B cell (primary cell): ENCODE results near the gene CTDP1. TPM values are rescaled to one million over a fixed set of nuclear protein-coding genes. Genes with fewer than 3 reads are reported as not detected.
A peak's percentile ranks its signal among the peaks of the same experiment; 100 is the strongest.

ENCODE experiments used
- ATAC-seq: fragments of 200-7000 bp; cut with Tn5 transposase; one replicate; pipeline ENCODE4 v1.10.0; 2021; ENCODE audit warnings: low read depth, mild to moderate bottlenecking, moderate number of reproducible peaks, moderate library complexity
- CTCF ChIA-PET: fragments of 350-600 bp; sonication (Branson Sonifier 250); formaldehyde crosslinking; loops from one replicate; lab custom pipeline; 2021; ENCODE audit warnings: antibody characterized with exemption, inconsistent platforms; lab: Charles Lee
- POLR2A ChIA-PET: fragments of 350-600 bp; sonication (Branson Sonifier 250); formaldehyde crosslinking; loops from one replicate; lab custom pipeline; 2021; ENCODE audit warnings: antibody characterized with exemption; lab: Charles Lee
- DNase-seq: peaks from one replicate; pipeline ENCODE4 v3.0.0; 2013
- H2AFZ ChIP-seq: 2 replicates; pipeline ENCODE4 v1.6.1; 2012; ENCODE audit warnings: mild to moderate bottlenecking, low read depth, low read length; ENCODE audit not compliant: insufficient read depth, poor library complexity, severe bottlenecking
- H3K27ac ChIP-seq, 2 donors: 1 replicate in 1 of 2; 2 replicates in 1 of 2; pipeline ENCODE4 v1.5.1; 2012 to 2013; ENCODE audit warnings: low read length in 2 of 2, mild to moderate bottlenecking in 2 of 2, moderate library complexity in 1 of 2
- H3K27me3 ChIP-seq, 4 experiments: fragments of 200-600 bp in 1 of 4; sonication (generic) in 1 of 4; replicated peaks in 1 of 4; 1 replicate in 2 of 4; 2 replicates in 2 of 4; pipeline versions ENCODE4 v1.6.1 to v1.7.0; 2013 to 2016; ENCODE audit warnings: low read length in 3 of 4, mild to moderate bottlenecking in 2 of 4, mixed read lengths in 1 of 4, moderate library complexity in 1 of 4; ENCODE audit not compliant: insufficient read depth in 4 of 4, control insufficient read depth in 3 of 4; ENCODE audit errors: control extremely low read depth in 1 of 4
- H3K36me3 ChIP-seq, 2 experiments: replicated peaks in 1 of 2; 1 replicate in 1 of 2; 2 replicates in 1 of 2; pipeline versions ENCODE4 v1.6.1 to v1.7.1; 2013; ENCODE audit warnings: low read length in 1 of 2; ENCODE audit not compliant: insufficient read depth in 2 of 2, control insufficient read depth in 1 of 2; ENCODE audit errors: control extremely low read depth in 1 of 2, extremely low read depth in 1 of 2
- H3K4me1 ChIP-seq, 2 donors: fragments of 200-600 bp in 1 of 2; sonication (generic) in 1 of 2; 1 replicate in 1 of 2; 2 replicates in 1 of 2; pipeline versions ENCODE4 v1.5.1 to v1.6.1; 2013 to 2017; ENCODE audit warnings: low read length in 2 of 2; ENCODE audit not compliant: control insufficient read depth in 2 of 2, insufficient read depth in 2 of 2
- H3K4me2 ChIP-seq: replicated peaks from 2 replicates; pipeline ENCODE3; 2012; ENCODE audit warnings: mild to moderate bottlenecking, low read depth, low read length; ENCODE audit not compliant: poor library complexity, severe bottlenecking
- H3K4me3 ChIP-seq, 5 experiments: fragments of 200-600 bp in 1 of 5; sonication (generic) in 1 of 5; 1 replicate in 3 of 5; 2 replicates in 2 of 5; pipeline versions ENCODE4 v1.5.1 to v1.7.0; 2011 to 2016; ENCODE audit warnings: low read length in 4 of 5, mild to moderate bottlenecking in 4 of 5, low read depth in 2 of 5, control low read depth in 1 of 5, moderate library complexity in 1 of 5; ENCODE audit not compliant: insufficient read depth in 1 of 5; ENCODE audit errors: control extremely low read depth in 1 of 5, extremely low read depth in 1 of 5
- H3K79me2 ChIP-seq: fragments of 200-600 bp; sonication (generic); one replicate; pipeline ENCODE4 v1.6.0; 2016; ENCODE audit warnings: low read length; ENCODE audit not compliant: control insufficient read depth, insufficient read depth
- H3K9ac ChIP-seq: fragments of 200-600 bp; sonication (generic); 2 replicates; pipeline ENCODE4 v1.6.1; 2017; ENCODE audit warnings: mild to moderate bottlenecking, low read length, moderate library complexity
- H3K9me3 ChIP-seq, 3 donors: one replicate each; pipeline versions ENCODE4 v1.6.1 to v1.7.1; 2013; ENCODE audit warnings: low read length in 2 of 3; ENCODE audit not compliant: control insufficient read depth in 2 of 3, insufficient read depth in 1 of 3; ENCODE audit errors: control extremely low read depth in 1 of 3
- H4K20me1 ChIP-seq: 2 replicates; pipeline ENCODE4 v1.6.0; 2012; ENCODE audit warnings: mild to moderate bottlenecking, low read length; ENCODE audit not compliant: insufficient read depth, control insufficient read depth, poor library complexity, severe bottlenecking
- H3K27ac Mint-ChIP-seq: one replicate; pipeline ENCODE4 v1.8.0; 2021; ENCODE audit warnings: mixed read lengths
- H3K27me3 Mint-ChIP-seq: one replicate; pipeline ENCODE4 v1.8.0; 2021; ENCODE audit warnings: mixed read lengths
- H3K4me1 Mint-ChIP-seq: one replicate; pipeline ENCODE4 v1.8.0; 2021; ENCODE audit warnings: mixed read lengths
- H3K4me3 Mint-ChIP-seq: one replicate; pipeline ENCODE4 v1.8.0; 2021; ENCODE audit warnings: mixed read lengths
- H3K9me3 Mint-ChIP-seq: one replicate; pipeline ENCODE4 v1.8.0; 2022; ENCODE audit warnings: mixed read lengths; ENCODE audit not compliant: insufficient read depth
- EZH2 ChIP-seq: IDR thresholded peaks from 2 replicates; pipeline ENCODE4 v1.6.1; 2012; ENCODE audit warnings: borderline replicate concordance, low read depth, mild to moderate bottlenecking, moderate library complexity, low read length; ENCODE audit not compliant: insufficient read depth, poor library complexity, severe bottlenecking
- WGBS: methylation state at CpG from one replicate; pipeline ENCODE4 v1.1.5; 2013; ENCODE audit warnings: missing lambda C conversion rate; ENCODE audit not compliant: insufficient coverage; 5-methylcytosine and 5-hydroxymethylcytosine counted together
- intact Hi-C: fragments of 100-400 bp; cut with micrococcal nuclease; formaldehyde crosslinking; loops from one replicate; pipeline ENCODE4 v1.10.0; 2022
- polyA plus RNA-seq: library from polyadenylated mRNA; depleted of rRNA; stranded (reverse); fragments of >200 nt; gene quantifications from 2 replicates; pipeline ENCODE4 v1.2.3, GENCODE V29; 2012
- total RNA-seq, 2 donors: library from RNA; stranded (reverse); fragments of 120-200 nt in 1 of 2; gene quantifications; 1 replicate in 1 of 2; 2 replicates in 1 of 2; pipeline versions ENCODE4 v1.2.3 to v1.2.4, GENCODE V29; 2013 to 2022
- TF ChIP-seq, protein P1 (sequence below): fragments of 200-600 bp; IDR thresholded peaks from one replicate; pipeline ENCODE4 v1.8.0; 2022; ENCODE audit warnings: antibody characterized with exemption, mild to moderate bottlenecking

CTDP1 gene
- total and polyA plus RNA-seq, 2 donors (not counting 1 experiment from before 2014, with no cell fraction given), result 14.3 to 33.3 TPM

DNA sequence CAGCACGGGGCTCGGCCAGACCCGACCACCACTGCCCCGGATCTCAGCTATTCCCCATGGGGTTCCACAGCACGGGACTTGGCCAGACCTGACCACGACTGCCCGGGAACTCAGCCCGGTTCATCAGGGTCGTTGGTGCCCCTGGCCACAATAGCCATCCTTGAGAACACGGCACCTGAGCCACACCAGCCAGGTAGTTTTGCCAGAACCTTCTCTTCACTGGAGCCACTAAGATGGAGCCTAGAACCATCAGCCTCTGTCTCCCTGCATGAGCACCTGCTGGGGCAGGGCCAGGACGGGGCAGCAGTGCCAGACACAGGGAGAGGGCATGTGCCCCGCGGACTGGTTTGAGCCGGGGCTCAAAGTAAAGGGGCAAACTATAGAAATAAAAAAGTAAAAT, 106.7 kb downstream of the CTDP1 start:
- DNase-seq (no peak), ATAC-seq (no peak)
- Histone ChIP-seq H3K79me2 (no peaks in the 10 kb centered on the region), H3K4me2 (no peak overlapping the region), H3K4me1 (peaks cover 7 to 20% of the 10 kb centered on the region in 2 donors), H2AFZ (no peak overlapping the region), H3K9ac (no peak overlapping the region), H3K9me3 (peaks cover 0 to 26% (median 0%) of the 10 kb centered on the region in 3 donors), H3K36me3 (no peaks in the 10 kb centered on the region), H3K27me3 (peaks cover 0 to 62% (median 23%) of the 10 kb centered on the region in 4 experiments), H4K20me1 (no peaks in the 10 kb centered on the region), H3K4me3 (no peak overlapping the region), H3K27ac (no peak overlapping the region)
- intact Hi-C loops, result no loop called here
- H3K4me1 Mint-ChIP-seq, result peaks cover 13% of the 10 kb centered on the region
- CTCF ChIA-PET, result no interaction called here
- peaks cover 60% of the 10 kb centered on the region for H3K27me3 Mint-ChIP-seq
- no peaks in the 10 kb centered on the region for H3K9me3 Mint-ChIP-seq
- H3K27ac Mint-ChIP-seq, result no peak overlapping the region
- no peak overlapping the region for H3K4me3 Mint-ChIP-seq
- POLR2A ChIA-PET, result no interaction called here
- TF ChIP-seq, protein P1, sequence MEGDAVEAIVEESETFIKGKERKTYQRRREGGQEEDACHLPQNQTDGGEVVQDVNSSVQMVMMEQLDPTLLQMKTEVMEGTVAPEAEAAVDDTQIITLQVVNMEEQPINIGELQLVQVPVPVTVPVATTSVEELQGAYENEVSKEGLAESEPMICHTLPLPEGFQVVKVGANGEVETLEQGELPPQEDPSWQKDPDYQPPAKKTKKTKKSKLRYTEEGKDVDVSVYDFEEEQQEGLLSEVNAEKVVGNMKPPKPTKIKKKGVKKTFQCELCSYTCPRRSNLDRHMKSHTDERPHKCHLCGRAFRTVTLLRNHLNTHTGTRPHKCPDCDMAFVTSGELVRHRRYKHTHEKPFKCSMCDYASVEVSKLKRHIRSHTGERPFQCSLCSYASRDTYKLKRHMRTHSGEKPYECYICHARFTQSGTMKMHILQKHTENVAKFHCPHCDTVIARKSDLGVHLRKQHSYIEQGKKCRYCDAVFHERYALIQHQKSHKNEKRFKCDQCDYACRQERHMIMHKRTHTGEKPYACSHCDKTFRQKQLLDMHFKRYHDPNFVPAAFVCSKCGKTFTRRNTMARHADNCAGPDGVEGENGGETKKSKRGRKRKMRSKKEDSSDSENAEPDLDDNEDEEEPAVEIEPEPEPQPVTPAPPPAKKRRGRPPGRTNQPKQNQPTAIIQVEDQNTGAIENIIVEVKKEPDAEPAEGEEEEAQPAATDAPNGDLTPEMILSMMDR, result no peak
- no peak for TF ChIP-seq EZH2
- 92% methylated on average over 9 of the region's 14 CpGs for WGBS

DNA sequence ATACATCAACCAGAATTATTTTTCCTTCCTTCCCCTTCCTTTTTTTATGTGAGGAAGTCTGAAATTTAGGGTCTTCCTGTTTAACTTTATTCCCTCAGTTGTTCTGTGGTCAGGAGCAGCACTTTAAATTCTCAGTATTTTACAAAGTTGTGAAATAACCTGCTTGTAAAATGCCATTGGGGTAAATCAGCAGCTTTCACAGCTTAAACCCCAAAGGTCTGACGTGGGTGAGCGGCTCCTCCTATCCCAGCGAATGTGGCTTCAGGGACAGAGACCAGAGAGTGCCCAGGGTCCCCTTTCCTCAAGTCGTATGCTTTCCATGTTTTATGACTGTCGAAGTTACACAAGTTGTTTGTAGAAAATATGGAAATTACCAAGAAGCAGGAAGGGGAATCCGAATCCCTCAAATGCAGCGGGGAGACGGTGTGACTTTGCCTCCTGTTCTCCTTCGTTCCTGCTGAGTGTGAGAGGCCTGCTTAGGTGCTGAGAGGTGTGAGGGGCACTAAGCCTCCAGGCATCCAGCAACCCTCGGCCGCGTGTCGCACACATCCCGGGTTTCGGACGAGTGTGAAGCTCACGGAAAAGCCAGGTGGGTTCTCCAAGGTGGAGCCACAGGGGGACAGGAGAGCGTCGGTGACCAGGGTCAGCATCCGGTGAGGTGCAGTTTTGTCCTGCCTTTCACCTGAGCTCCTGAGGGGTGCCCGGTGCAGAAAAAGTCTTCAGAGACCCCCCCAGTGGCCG, 107.4 kb downstream of the CTDP1 start:
- no peak overlapping the region for H3K27ac Mint-ChIP-seq
- no peak overlapping the region for H3K27ac ChIP-seq
- ATAC-seq, result no peak

More for the DNA sequence above, 107.4 kb downstream of the CTDP1 start:
- peaks cover 14 to 26% of the 10 kb centered on the region in 2 donors for H3K4me1 ChIP-seq
- no peaks in the 10 kb centered on the region for H4K20me1 ChIP-seq
- H3K9me3 Mint-ChIP-seq, result no peaks in the 10 kb centered on the region
- CTCF ChIA-PET, result no interaction called here
- H3K4me3 Mint-ChIP-seq, result peak overlapping the region; percentile 37
- peaks cover 20% of the 10 kb centered on the region for H3K4me1 Mint-ChIP-seq
- no peaks in the 10 kb centered on the region for H3K79me2 ChIP-seq
- no peak for DNase-seq
- H3K4me3 ChIP-seq, result no peak overlapping the region
- POLR2A ChIA-PET, result no interaction called here
- no peak for TF ChIP-seq EZH2
- TF ChIP-seq, protein P1, result no peak
- H3K4me2 ChIP-seq, result no peak overlapping the region
- peaks cover 66% of the 10 kb centered on the region for H3K27me3 Mint-ChIP-seq
- no peak overlapping the region for H3K9ac ChIP-seq
- no peaks in the 10 kb centered on the region for H3K36me3 ChIP-seq
- no peak overlapping the region for H2AFZ ChIP-seq
- 89% methylated on average over 21 of the region's 22 CpGs for WGBS
- peaks cover 0 to 27% (median 0%) of the 10 kb centered on the region in 3 donors for H3K9me3 ChIP-seq
- intact Hi-C loops, result no loop called here
- H3K27me3 ChIP-seq, result peaks cover 0 to 64% (median 26%) of the 10 kb centered on the region in 4 experiments
